Suprapubic skin (tissue), 4 donors: ENCODE data around the gene DENND1C. TPM values are rescaled to one million over a fixed set of nuclear protein-coding genes. Genes with fewer than 3 reads are reported as not detected.

Source experiments
- DNase-seq, 2 donors: peaks; one replicate each; pipeline ENCODE4 v3.0.0-alpha.2; 2019; ENCODE audit warnings: low spot score in 2 of 2
- H3K27ac ChIP-seq: fragments of 200-600 bp; sonication (generic); one replicate; pipeline ENCODE4 v1.5.1; 2019
- H3K27me3 ChIP-seq: fragments of 200-600 bp; sonication (generic); one replicate; pipeline ENCODE4 v1.5.1; 2019
- H3K36me3 ChIP-seq: fragments of 200-600 bp; sonication (generic); one replicate; pipeline ENCODE4 v1.5.1; 2019
- H3K4me1 ChIP-seq: fragments of 200-600 bp; sonication (generic); one replicate; pipeline ENCODE4 v1.5.1; 2019
- H3K4me3 ChIP-seq: fragments of 200-600 bp; sonication (generic); one replicate; pipeline ENCODE4 v1.5.1; 2019; ENCODE audit warnings: mild to moderate bottlenecking
- H3K9me3 ChIP-seq: fragments of 200-600 bp; sonication (generic); one replicate; pipeline ENCODE4 v1.5.1; 2019
- CTCF ChIP-seq, 2 donors: fragments of 200-600 bp in 1 of 2; fragments of 450-650 bp in 1 of 2; sonication (generic) in 1 of 2; IDR thresholded peaks; one replicate each; pipeline ENCODE4 v1.5.1; 2016 to 2019; ENCODE audit warnings: antibody characterized with exemption in 2 of 2, mild to moderate bottlenecking in 1 of 2, moderate library complexity in 1 of 2
- EP300 ChIP-seq: sonication (generic); formaldehyde crosslinking; IDR thresholded peaks from one replicate; pipeline ENCODE4 v1.6.1; 2017; ENCODE audit warnings: antibody characterized with exemption
- POLR2A ChIP-seq, 2 donors: fragments of 450-650 bp; IDR thresholded peaks; one replicate each; pipeline ENCODE4 v1.6.1; 2017; ENCODE audit warnings: antibody characterized with exemption in 2 of 2, mild to moderate bottlenecking in 2 of 2, moderate library complexity in 2 of 2
- POLR2AphosphoS5 ChIP-seq, 3 donors: sonication (generic); formaldehyde crosslinking; IDR thresholded peaks; one replicate each; pipeline ENCODE4 v1.6.1; 2017; ENCODE audit warnings: antibody characterized with exemption in 3 of 3
- WGBS: methylation state at CpG from one replicate; pipeline ENCODE4 v1.1.5; 2018; 5-methylcytosine and 5-hydroxymethylcytosine counted together
- total RNA-seq, 4 donors: library from RNA; depleted of rRNA; stranded (reverse); fragments of >200 nt; gene quantifications; one replicate each; pipeline ENCODE4 v1.1.0, GENCODE V29; 2016

DENND1C gene
- total RNA-seq, 4 donors from 2014 or later: 0.23 to 3.7 (median 1.5) TPM

- no peak overlapping the region for H3K4me3 ChIP-seq
- DNase-seq: no peak
- H3K36me3 ChIP-seq: peaks cover 4% of the 10 kb centered on the region
- 70% methylated on average over 4 of the region's 4 CpGs for WGBS
- H3K27ac ChIP-seq: no peak overlapping the region
- peaks cover 21% of the 10 kb centered on the region for H3K27me3 ChIP-seq
- peaks cover 17% of the 10 kb centered on the region for H3K4me1 ChIP-seq
- TF ChIP-seq EP300 (no peak), POLR2AphosphoS5 (IDR thresholded peaks at IDR 0.05) (no peak)
- H3K9me3 ChIP-seq: no peaks in the 10 kb centered on the region
These were observed 8.9 kb downstream of the DENND1C start for GRCh38 chr19:6472713-6473112.

DNA sequence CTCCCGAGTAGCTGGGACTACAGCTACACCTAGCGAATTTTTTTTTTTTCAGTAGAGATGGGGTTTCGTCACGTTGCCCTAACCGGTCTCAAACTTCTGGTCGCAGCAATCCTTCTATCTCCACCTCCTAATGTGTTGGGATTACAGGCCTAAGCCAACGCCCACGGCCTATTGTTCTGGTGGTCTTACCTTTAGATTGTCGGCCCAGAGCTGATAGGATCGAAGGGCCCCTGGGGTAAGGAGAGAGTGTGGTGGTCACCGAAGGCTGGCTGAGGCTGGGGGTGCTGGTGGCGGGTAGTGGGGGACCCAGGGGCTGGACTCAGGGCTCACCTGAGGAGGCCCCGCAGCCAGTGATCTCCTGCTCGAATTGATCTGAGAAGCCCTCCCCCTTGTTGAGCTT is 10.5 kb downstream of the DENND1C start:
- H3K9me3 ChIP-seq: no peaks in the 10 kb centered on the region
- H3K27ac ChIP-seq: no peak overlapping the region
- no peak for DNase-seq
- H3K4me3 ChIP-seq: no peak overlapping the region
- WGBS: 91% methylated on average over 14 of the region's 14 CpGs
- peaks cover 9% of the 10 kb centered on the region for H3K4me1 ChIP-seq
- no peak for TF ChIP-seq POLR2AphosphoS5 (IDR thresholded peaks at IDR 0.05)
- no peak for TF ChIP-seq CTCF (IDR thresholded peaks at IDR 0.05)
- no peak for TF ChIP-seq POLR2A (IDR thresholded peaks at IDR 0.05)
- TF ChIP-seq EP300: no peak
- peaks cover 11% of the 10 kb centered on the region for H3K36me3 ChIP-seq
- H3K27me3 ChIP-seq: peaks cover 14% of the 10 kb centered on the region

DNA sequence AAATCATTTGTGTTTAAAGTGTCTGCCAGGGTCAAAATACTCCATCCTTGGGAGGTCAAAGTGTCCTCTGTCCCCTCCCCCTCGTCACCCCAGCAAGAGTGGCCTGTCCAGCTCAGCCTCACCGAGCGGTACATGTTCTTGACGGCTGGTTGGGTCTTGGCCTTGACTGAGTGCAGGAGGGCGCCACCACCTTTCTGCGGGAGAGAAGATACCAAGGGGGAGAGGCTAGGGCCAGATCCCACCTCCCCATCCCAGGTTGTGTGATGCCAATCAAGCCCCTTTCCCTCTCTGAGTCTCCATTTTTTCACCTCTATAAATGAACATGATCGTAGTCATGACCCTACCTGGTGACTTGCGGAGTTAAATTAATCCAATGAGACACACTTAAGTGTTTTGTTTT is 11.4 kb downstream of the DENND1C start:
- 84% methylated on average over 8 of the region's 8 CpGs for WGBS
- Histone ChIP-seq H3K4me3 (no peak overlapping the region), H3K9me3 (no peaks in the 10 kb centered on the region), H3K27me3 (peaks cover 5% of the 10 kb centered on the region), H3K27ac (no peak overlapping the region), H3K36me3 (peaks cover 7% of the 10 kb centered on the region), H3K4me1 (peaks cover 4% of the 10 kb centered on the region)
- DNase-seq: no peak
- no peak for TF ChIP-seq CTCF (IDR thresholded peaks at IDR 0.05)
- no peak for TF ChIP-seq POLR2AphosphoS5 (IDR thresholded peaks at IDR 0.05)
- no peak for TF ChIP-seq EP300
- no peak for TF ChIP-seq POLR2A (IDR thresholded peaks at IDR 0.05)

DNA sequence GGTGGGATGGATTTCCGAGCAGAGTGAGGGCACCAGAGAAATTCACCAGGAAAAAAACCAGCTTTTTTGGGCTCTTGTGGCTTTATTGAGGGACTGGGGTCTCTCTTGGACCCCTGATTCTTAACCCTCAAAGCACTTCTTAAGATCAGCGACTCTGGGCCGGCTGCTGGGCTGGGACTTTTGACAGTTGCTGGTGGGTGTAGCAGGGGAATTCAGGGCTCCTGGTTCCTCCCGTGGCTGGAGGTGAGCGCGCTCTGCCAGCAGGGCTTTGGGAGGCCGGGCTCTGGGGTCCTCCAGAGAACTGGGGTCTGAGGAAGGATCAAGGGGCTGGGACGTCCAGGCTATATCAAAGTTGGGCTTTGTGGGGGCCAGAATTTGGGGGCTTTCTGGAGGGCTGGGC is 14.2 kb downstream of the DENND1C start:
- WGBS: 81% methylated on average over 5 of the region's 8 CpGs
- peaks cover 7% of the 10 kb centered on the region for H3K36me3 ChIP-seq
- H3K4me1 ChIP-seq: peaks cover 18% of the 10 kb centered on the region
- H3K27ac ChIP-seq: no peak overlapping the region
- H3K9me3 ChIP-seq: no peaks in the 10 kb centered on the region
- H3K4me3 ChIP-seq: no peak overlapping the region
- peaks cover 12% of the 10 kb centered on the region for H3K27me3 ChIP-seq
- DNase-seq: no peak
- TF ChIP-seq EP300: no peak
- no peak for TF ChIP-seq CTCF (IDR thresholded peaks at IDR 0.05)
- TF ChIP-seq POLR2A (IDR thresholded peaks at IDR 0.05): no peak
- TF ChIP-seq POLR2AphosphoS5 (IDR thresholded peaks at IDR 0.05): no peak

GRCh38 chr19:6466526-6467248 is 14.9 kb downstream of the DENND1C start:
- Histone ChIP-seq H3K27ac (no peak overlapping the region), H3K9me3 (no peaks in the 10 kb centered on the region), H3K4me1 (peaks cover 22% of the 10 kb centered on the region), H3K4me3 (no peak overlapping the region), H3K27me3 (peaks cover 12% of the 10 kb centered on the region), H3K36me3 (peaks cover 7% of the 10 kb centered on the region)
- DNase-seq: no peak
- WGBS: 80% methylated on average over 10 of the region's 21 CpGs
- TF ChIP-seq EP300 (no peak), POLR2AphosphoS5 (IDR thresholded peaks at IDR 0.05) (no peak), POLR2A (IDR thresholded peaks at IDR 0.05) (no peak), CTCF (IDR thresholded peaks at IDR 0.05) (no peak)
